Mesothelial cell of epicardium (in vitro differentiated cells): ENCODE results near the gene KIF2A. TPM values are rescaled to one million over a fixed set of nuclear protein-coding genes. Genes with fewer than 3 reads are reported as not detected.

Source experiments
- DNase-seq, 2 experiments: peaks; one replicate each; pipeline ENCODE4 v3.0.0; 2021; ENCODE audit warnings: low spot score in 2 of 2; ENCODE audit not compliant: unreplicated experiment in 2 of 2
- H3K27ac Mint-ChIP-seq: 2 replicates; pipeline ENCODE4 v1.8.0; 2021; ENCODE audit warnings: mixed read lengths
- H3K27me3 Mint-ChIP-seq: 2 replicates; pipeline ENCODE4 v1.8.0; 2021; ENCODE audit warnings: low read depth, mixed read lengths
- H3K36me3 Mint-ChIP-seq: 2 replicates; pipeline ENCODE4 v1.8.0; 2021; ENCODE audit warnings: mixed read lengths
- H3K4me1 Mint-ChIP-seq: 2 replicates; pipeline ENCODE4 v1.8.0; 2021; ENCODE audit warnings: mixed read lengths
- H3K4me3 Mint-ChIP-seq: 2 replicates; pipeline ENCODE4 v1.8.0; 2021; ENCODE audit warnings: mild to moderate bottlenecking, moderate library complexity, mixed read lengths
- H3K9me3 Mint-ChIP-seq: 2 replicates; pipeline ENCODE4 v1.8.0; 2021; ENCODE audit warnings: mixed read lengths
- total RNA-seq: library from RNA; stranded (reverse); gene quantifications from 3 replicates; pipeline ENCODE4 v1.2.1, GENCODE V29; 2021
- TF ChIP-seq, protein P1 (sequence below): fragments of 200-600 bp; sonication (generic); IDR thresholded peaks from one replicate; pipeline ENCODE4 v1.5.0; 2021; ENCODE audit warnings: antibody characterized with exemption; ENCODE audit not compliant: unreplicated experiment

The KIF2A gene
- total RNA-seq, 1 donor from 2014 or later: 56.9 TPM

DNA sequence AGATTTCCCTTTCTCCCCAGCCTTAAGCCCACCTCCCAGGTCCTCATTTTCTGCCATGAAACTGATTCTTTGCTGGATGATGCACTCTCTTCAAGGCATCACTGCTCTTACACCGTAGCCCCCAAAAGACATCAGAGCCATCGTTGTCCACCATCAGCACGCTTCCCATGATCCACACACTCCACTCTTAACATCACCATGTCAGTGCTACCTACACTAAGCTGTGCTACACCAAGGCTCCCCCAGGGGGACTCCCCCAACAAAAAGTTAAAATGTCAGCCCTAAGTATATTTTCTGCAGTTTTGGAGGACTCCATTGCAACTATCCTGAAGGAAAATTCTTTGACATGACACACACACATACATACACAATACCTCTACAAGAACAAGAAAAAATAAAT lies 34.1 kb upstream of the KIF2A start:
- H3K4me3 Mint-ChIP-seq: no peak overlapping the region
- peaks cover 15% of the 10 kb centered on the region for H3K4me1 Mint-ChIP-seq
- H3K9me3 Mint-ChIP-seq: peaks cover 4% of the 10 kb centered on the region
- H3K36me3 Mint-ChIP-seq: no peaks in the 10 kb centered on the region
- peaks cover 2% of the 10 kb centered on the region for H3K27me3 Mint-ChIP-seq
- no peak for DNase-seq
- TF ChIP-seq, protein P1, sequence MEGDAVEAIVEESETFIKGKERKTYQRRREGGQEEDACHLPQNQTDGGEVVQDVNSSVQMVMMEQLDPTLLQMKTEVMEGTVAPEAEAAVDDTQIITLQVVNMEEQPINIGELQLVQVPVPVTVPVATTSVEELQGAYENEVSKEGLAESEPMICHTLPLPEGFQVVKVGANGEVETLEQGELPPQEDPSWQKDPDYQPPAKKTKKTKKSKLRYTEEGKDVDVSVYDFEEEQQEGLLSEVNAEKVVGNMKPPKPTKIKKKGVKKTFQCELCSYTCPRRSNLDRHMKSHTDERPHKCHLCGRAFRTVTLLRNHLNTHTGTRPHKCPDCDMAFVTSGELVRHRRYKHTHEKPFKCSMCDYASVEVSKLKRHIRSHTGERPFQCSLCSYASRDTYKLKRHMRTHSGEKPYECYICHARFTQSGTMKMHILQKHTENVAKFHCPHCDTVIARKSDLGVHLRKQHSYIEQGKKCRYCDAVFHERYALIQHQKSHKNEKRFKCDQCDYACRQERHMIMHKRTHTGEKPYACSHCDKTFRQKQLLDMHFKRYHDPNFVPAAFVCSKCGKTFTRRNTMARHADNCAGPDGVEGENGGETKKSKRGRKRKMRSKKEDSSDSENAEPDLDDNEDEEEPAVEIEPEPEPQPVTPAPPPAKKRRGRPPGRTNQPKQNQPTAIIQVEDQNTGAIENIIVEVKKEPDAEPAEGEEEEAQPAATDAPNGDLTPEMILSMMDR: no peak
- H3K27ac Mint-ChIP-seq: no peak overlapping the region

DNA sequence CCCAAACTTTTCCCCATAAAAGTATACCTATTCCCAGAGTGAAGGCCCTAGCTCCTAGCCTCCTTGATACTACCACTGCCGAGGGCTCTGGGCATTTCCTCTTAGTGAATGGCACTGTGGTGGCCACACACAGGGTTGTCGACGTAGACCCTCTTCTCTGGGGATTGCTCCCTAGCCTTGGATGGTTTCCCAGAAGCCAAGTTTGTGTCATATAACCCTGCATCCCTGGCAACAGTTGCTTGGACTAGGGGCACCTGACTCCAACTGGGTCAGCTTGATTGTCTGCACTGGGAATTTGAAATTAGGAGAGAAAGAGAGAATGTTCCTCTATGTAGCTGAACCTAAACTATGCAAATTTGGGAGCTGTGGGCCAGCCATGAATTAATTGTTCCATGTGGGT lies 32.3 kb upstream of the KIF2A start:
- TF ChIP-seq, protein P1: no peak
- peaks cover 6% of the 10 kb centered on the region for H3K4me1 Mint-ChIP-seq
- peaks cover 2% of the 10 kb centered on the region for H3K27me3 Mint-ChIP-seq
- H3K4me3 Mint-ChIP-seq: no peak overlapping the region
- no peak for DNase-seq
- peaks cover 4% of the 10 kb centered on the region for H3K9me3 Mint-ChIP-seq
- no peaks in the 10 kb centered on the region for H3K36me3 Mint-ChIP-seq
- no peak overlapping the region for H3K27ac Mint-ChIP-seq

DNA sequence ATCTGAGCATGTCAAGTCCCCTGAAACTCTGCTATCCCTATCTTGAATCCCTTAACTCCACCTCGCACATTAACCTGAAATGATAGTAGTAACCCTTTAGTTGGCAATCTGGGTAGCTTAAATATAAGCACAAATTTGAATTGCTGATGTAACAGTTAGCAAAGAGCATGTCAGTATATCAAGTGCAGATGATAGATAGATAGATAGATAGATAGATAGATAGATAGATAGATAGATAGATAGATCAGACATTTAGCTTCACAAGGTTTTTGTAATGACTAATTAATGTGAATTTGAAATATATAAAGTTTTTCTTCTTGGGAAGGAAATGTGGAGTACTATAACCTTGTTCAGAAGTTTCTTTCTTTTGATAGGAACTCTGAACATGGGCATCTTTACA lies 30.4 kb upstream of the KIF2A start:
- Mint-ChIP-seq H3K9me3 (peaks cover 4% of the 10 kb centered on the region), H3K4me3 (no peak overlapping the region), H3K27ac (no peak overlapping the region), H3K4me1 (peaks cover 7% of the 10 kb centered on the region), H3K36me3 (no peaks in the 10 kb centered on the region), H3K27me3 (peaks cover 2% of the 10 kb centered on the region)
- TF ChIP-seq, protein P1: no peak
- DNase-seq: no peak

- H3K27ac Mint-ChIP-seq: no peak overlapping the region
- H3K36me3 Mint-ChIP-seq: no peaks in the 10 kb centered on the region
- TF ChIP-seq, protein P1: no peak
- H3K4me3 Mint-ChIP-seq: no peak overlapping the region
- H3K9me3 Mint-ChIP-seq: peaks cover 8% of the 10 kb centered on the region
- no peaks in the 10 kb centered on the region for H3K27me3 Mint-ChIP-seq
- peaks cover 10% of the 10 kb centered on the region for H3K4me1 Mint-ChIP-seq
- no peak for DNase-seq
These were observed 24.6 kb upstream of the KIF2A start for GRCh38 chr5:62281411-62281810.

- no peaks in the 10 kb centered on the region for H3K36me3 Mint-ChIP-seq
- peaks cover 3% of the 10 kb centered on the region for H3K27me3 Mint-ChIP-seq
- H3K9me3 Mint-ChIP-seq: peaks cover 8% of the 10 kb centered on the region
- TF ChIP-seq, protein P1: no peak
- H3K27ac Mint-ChIP-seq: no peak overlapping the region
- peaks cover 8% of the 10 kb centered on the region for H3K4me1 Mint-ChIP-seq
- H3K4me3 Mint-ChIP-seq: no peak overlapping the region
- no peak for DNase-seq
These were observed 23.9 kb upstream of the KIF2A start for GRCh38 chr5:62282064-62282463.

DNA sequence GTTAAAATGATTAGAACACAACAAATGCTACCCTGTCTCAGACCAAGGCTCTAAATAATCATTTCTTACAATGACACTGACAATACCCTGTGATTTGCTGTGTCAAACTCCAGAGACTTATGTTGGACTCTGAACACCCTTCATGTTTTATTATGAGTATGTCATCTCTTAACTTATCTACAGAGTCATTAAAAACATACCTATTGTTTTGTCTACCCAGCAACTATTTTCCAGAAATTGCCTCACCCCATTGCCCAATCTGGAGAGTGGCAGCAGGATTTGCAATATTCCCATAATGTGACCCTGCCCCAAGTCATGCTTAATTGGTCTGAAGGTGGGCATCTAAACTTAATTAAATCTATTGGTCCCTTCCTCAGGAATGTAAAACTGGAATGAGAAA lies 23.0 kb upstream of the KIF2A start:
- TF ChIP-seq, protein P1: no peak
- Mint-ChIP-seq H3K27ac (no peak overlapping the region), H3K27me3 (peaks cover 3% of the 10 kb centered on the region), H3K4me1 (peaks cover 7% of the 10 kb centered on the region), H3K36me3 (no peaks in the 10 kb centered on the region), H3K4me3 (no peak overlapping the region), H3K9me3 (peaks cover 8% of the 10 kb centered on the region)
- DNase-seq: no peak
